ENCODE data around the gene LAMC1.
A peak's percentile ranks its signal among the peaks of the same experiment; 100 is the strongest.

Gene LAMC1

GRCh38 chr1:183069562-183070216 lies 46.5 kb downstream of the LAMC1 start (continued):
- TF ChIP-seq PBX3 (CRISPR knock-in tag; IDR thresholded peaks at IDR 0.05): no peak
- TF ChIP-seq ZNF16 (tag by site-specific recombination; IDR thresholded peaks at IDR 0.05; ENCODE audit: low read depth): no peak
- no peak for TF ChIP-seq ZNF184 (tag by site-specific recombination; IDR thresholded peaks at IDR 0.05)
- peak; percentile 30; the same call in 1 of the 2 replicates for TF ChIP-seq ZNF600 (tag by site-specific recombination; IDR thresholded peaks at IDR 0.05)
- no peak for TF ChIP-seq ZBTB1 (tag by site-specific recombination; IDR thresholded peaks at IDR 0.05)
- no peak for TF ChIP-seq GLIS2 (tag by site-specific recombination; IDR thresholded peaks at IDR 0.05)
- TF ChIP-seq ZNF521 (tag by site-specific recombination; IDR thresholded peaks at IDR 0.05): no peak
- TF ChIP-seq ZNF623 (tag by site-specific recombination; IDR thresholded peaks at IDR 0.05): no peak
- no peak for TF ChIP-seq ZNF791 (tag by site-specific recombination; IDR thresholded peaks at IDR 0.05)
- no peak for TF ChIP-seq PRDM4 (tag by site-specific recombination; IDR thresholded peaks at IDR 0.05)
- TF ChIP-seq ZBTB10 (tag by site-specific recombination; IDR thresholded peaks at IDR 0.05): no peak
- TF ChIP-seq ZNF292 (tag by site-specific recombination; IDR thresholded peaks at IDR 0.05; ENCODE audit: borderline replicate concordance, low read depth): no peak
- no peak for TF ChIP-seq ZBTB49 (tag by site-specific recombination; IDR thresholded peaks at IDR 0.05; ENCODE audit: low read depth)
- no peak for TF ChIP-seq RBAK (tag by site-specific recombination; IDR thresholded peaks at IDR 0.05)
- peak; percentile 45; the same call in 1 of the 2 replicates for TF ChIP-seq ZNF843 (tag by site-specific recombination; IDR thresholded peaks at IDR 0.05)
- no peak for TF ChIP-seq ZNF571 (tag by site-specific recombination; IDR thresholded peaks at IDR 0.05)
- 0 out of 2 replicates have a peak, but pooled peaks have one; percentile 23 for TF ChIP-seq GFI1B (tag by site-specific recombination; IDR thresholded peaks at IDR 0.05)
- no peak for TF ChIP-seq ZNF48 (tag by site-specific recombination; IDR thresholded peaks at IDR 0.05)
- TF ChIP-seq OVOL3 (tag by site-specific recombination; IDR thresholded peaks at IDR 0.05): no peak
- TF ChIP-seq ZNF341 (tag by site-specific recombination; IDR thresholded peaks at IDR 0.05; ENCODE audit: low read depth): peak; percentile 90
- no peak for TF ChIP-seq ZNF274 (IDR thresholded peaks at IDR 0.05; ENCODE audit: low read length)
- TF ChIP-seq ZNF274 (tag by site-specific recombination; IDR thresholded peaks at IDR 0.05; ENCODE audit: borderline replicate concordance): no peak
- no peak for TF ChIP-seq ZNF777 (tag by site-specific recombination; IDR thresholded peaks at IDR 0.05; ENCODE audit: borderline replicate concordance)
- no peak for TF ChIP-seq IKZF3 (tag by site-specific recombination; IDR thresholded peaks at IDR 0.05)
- peak; percentile 38; the same call in 1 of the 2 replicates for TF ChIP-seq ZBTB17 (tag by site-specific recombination; IDR thresholded peaks at IDR 0.05)
- no peak for TF ChIP-seq HOXD13 (CRISPR knock-in tag; IDR thresholded peaks at IDR 0.05; ENCODE audit: borderline replicate concordance)
- peak; percentile 59 for TF ChIP-seq PRDM6 (tag by site-specific recombination; IDR thresholded peaks at IDR 0.05)
- TF ChIP-seq INSM2 (tag by site-specific recombination; IDR thresholded peaks at IDR 0.05): no peak
- no peak for TF ChIP-seq TCF7L2 (IDR thresholded peaks at IDR 0.05; ENCODE audit: borderline replicate concordance, low read depth, low read length)

All from HEK293 (cell line).